ENCODE results near the gene SOBP.

DNA sequence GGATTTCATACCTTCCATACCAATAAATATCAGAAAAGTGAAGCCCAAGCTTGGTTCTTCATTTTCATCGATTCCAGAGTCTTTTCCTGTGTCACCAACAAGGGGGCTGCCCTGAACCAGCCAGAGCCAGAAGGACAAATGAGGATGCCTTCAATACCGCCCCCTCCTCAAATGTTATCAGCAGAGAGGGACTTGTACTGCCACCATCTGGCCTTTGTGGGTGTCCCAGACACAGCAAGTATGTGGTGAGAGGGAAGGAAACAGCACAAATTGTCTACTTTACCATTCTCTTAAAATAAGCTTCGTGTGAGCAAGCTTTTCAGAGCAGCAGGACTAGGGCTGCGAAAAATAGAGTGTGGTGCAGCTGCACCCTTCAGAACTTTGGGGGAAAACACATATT lies 165.3 kb downstream of the SOBP start:
- TF ChIP-seq GATA3 (IDR thresholded peaks at IDR 0.05; ENCODE audit: low read depth, low read length): no peak
- 0 out of 2 replicates have a peak, but pooled peaks have one; percentile 17 for TF ChIP-seq GATA2 (IDR thresholded peaks at IDR 0.05; ENCODE audit: low read depth, low read length)

Data from SH-SY5Y (cell line).